NCI-H2196 (cell line): ENCODE measurements around the gene DCLK1.

ENCODE experiments used
- DNase-seq: peaks from one replicate; lab custom pipeline; 2025; ENCODE audit not compliant: unreplicated experiment; lab: John Stamatoyannopoulos, UW

Gene DCLK1

DNA sequence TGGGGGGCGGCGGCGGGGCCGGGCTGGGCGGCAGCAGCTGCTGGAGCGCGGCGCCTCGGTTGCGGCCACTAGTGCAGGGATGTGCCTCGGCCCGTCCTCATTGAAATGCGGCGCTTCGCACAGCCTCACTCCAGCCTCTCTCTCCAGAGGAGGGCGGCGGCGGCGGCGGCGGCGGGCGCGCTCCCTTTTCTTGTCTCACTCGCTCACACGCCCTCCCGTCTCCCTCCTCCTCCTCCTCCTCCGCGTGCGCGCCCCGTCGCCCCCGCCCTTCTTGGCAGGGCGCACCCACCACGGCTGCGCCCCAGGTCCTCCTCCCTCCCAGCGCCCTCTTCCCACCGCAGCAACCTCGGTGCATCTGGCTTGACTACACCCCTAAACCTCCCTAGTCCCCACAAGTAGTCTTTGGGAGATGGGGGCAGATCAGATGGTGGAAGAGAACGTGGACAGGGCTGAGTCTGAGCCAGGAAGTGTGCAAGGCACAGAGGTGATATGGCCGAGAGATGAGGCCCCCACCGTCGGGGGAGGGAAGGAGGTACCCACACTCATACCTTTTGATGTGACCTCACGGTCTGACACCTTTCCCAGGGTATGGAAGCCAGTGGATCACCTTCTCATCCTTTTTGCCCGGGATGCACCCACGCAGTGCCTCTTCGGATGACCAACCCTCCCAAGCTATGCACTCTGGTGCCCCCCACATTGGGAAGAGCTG, at the start of gene DCLK1:
TSS of gene DCLK1 (minus strand) at position 161 of the 709 bp plus-strand sequence.
- peak; percentile 19 for DNase-seq

GRCh38 chr13:36175621-36176020, 44.4 kb upstream of the DCLK1 start:
- DNase-seq, result no peak

DNA sequence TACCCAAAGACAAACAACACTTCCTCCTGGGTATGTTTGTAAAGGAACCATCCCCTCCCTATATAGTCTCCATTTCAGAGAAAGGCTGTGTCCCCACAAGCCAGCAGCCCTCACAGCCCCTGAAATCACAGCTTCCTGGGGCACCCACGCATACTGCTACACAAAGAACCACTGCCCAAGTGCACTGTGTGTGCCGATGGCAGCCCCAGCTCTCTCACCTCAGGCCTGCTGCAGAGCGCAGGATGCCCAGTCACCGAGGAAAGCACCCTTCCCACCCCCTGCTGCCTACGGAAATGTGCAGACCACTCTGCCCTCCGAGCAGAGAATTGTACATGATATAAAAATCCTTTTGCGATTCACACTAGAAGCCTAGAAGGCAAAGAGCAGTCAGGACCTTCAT, 43.7 kb upstream of the DCLK1 start:
- DNase-seq, result no peak

DNA sequence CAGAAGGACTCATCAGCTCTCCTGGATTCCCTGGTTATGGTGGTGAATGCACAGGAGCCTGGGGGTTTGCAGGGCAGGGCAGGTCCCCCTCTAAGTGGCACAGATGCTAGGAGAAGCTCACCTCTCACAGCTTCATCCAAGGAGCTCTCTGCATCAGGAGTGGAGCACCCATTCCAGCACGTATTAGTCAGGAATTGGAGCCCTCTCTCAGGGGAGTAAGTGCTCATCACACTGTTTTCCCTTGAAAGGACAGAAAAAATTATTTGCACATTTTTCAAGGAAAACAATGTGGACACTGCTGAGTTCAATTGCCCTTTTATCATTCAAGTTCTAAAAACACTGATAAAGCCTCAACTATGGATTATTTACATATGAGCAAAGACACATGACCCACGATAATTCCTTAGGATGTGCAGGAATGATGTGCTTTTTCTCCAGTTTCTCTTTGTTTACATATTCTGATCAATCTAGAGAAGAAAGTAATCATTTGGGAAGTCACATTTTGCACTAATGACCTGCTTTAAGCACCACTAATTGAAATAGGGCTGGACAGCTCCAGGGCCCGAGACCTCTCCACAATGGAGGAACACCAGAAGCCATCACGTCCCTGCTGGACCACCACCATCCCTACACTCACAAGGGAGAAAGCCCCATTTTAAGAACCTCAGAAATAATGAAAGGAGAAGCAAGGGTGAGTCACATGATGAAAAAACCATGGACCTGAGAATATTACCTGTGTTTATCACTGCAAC, 42.6 kb upstream of the DCLK1 start:
- no peak for DNase-seq

GRCh38 chr13:36166046-36166445, 34.9 kb upstream of the DCLK1 start:
- no peak for DNase-seq

DNA sequence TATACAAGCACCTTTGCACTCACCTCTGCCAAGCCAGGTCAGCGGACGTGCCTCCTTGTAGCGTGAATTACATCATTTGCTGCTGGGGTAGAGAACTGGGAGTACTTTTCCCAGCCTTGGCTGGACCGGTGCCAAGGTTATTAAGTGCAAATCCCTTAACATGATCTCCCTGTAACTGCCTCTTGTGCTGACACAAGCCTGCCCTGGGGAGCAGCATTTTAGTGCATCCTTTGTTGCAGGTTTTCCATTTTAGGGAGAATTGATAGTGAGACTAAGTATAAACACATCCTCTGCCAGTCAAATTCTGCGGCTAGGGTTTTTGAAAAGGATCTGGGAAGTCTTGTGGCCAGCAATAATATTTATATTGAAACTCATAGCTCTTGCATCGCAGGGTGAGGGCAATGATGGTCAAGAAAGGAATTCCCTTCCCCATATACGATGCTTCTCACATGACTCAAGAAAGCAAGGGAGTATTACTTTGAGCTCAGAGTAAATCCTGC, 32.7 kb upstream of the DCLK1 start:
- peak; percentile 87 for DNase-seq

DNA sequence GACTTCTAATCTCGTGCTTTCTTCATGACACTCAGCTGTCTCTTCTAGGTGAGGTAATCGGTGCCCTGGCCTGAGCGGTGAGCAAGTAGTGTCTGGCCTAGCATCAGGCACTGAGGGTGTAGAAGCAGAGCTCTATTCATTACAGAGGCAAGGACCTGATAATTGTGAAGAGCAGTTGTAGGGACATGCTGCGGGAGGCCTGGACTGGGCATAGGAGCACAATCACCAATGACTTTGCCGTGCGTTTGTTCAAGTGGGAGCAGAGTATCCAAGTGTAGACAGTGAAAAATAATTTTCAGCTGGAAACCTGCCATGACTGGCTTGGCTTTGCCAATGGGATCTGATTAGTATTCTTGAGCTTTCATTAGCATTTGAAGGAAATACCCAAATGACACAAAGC, 32.1 kb upstream of the DCLK1 start:
- peak; percentile 51 for DNase-seq

DNA sequence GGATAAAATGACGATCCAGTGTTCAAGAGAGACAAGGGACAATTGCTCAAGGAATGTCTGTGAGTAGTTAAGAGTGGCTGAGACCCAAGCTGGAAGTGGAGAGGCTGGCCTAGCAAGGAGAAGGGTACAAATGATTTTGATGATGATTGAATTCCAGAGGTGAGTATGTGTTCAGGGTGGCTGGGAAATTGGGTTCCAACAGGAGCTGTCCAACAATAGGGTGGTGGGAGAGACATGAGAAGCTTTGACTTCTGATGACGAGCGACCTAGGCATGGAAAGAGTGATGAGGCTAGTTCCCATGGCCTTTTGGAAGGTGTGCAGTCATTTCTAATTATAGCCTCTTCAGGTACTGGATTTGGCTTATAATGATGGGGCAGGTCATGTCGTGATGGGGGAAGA, 29.1 kb upstream of the DCLK1 start:
- no peak for DNase-seq

DNA sequence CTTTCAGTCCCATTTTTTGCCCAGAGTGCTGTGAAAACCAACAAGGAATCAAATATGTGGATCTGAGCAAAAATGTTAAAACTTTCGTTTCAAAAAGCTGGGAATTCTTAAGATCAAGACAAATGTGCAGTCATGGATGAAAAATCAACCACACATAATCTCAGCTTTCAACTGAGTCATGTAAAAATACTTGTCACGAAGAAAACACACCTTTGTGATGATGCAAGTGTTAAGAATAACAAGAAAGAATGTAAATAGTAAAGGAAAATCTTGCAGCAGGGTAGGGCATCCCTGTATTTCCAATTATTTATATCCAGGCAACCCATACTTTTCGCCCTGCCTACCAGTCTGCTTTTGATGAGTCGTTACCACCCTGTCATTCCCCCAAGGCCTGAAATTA, 27.4 kb upstream of the DCLK1 start:
- no peak for DNase-seq

- no peak for DNase-seq
Observed at GRCh38 chr13:36157480-36157879, 26.3 kb upstream of the DCLK1 start.

GRCh38 chr13:36154567-36155291, 23.5 kb upstream of the DCLK1 start:
- no peak for DNase-seq

DNA sequence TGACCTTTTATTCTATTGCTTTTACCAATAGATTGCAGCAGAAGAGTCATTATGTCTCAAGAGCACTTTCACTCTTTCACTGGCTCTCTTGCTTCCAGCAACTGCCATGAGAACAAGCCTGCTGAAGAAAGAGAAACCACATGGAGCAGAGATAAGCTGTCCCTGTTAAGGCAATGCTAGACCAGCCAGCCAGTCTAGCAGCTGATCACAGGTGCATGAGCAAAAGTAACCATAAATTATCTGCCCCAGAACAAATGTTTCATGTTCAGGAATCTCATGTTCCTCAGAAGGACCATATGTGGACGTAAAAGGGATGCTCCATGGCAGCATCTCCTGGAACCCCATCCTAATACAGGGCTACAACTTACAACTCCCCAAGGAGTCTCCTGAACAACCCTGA, 20.4 kb upstream of the DCLK1 start:
- DNase-seq, result no peak

GRCh38 chr13:36148446-36148845, 17.3 kb upstream of the DCLK1 start:
- no peak for DNase-seq

GRCh38 chr13:36147330-36147729, 16.1 kb upstream of the DCLK1 start:
- no peak for DNase-seq

- no peak for DNase-seq
Observed at GRCh38 chr13:36146511-36147269, 15.5 kb upstream of the DCLK1 start.

DNA sequence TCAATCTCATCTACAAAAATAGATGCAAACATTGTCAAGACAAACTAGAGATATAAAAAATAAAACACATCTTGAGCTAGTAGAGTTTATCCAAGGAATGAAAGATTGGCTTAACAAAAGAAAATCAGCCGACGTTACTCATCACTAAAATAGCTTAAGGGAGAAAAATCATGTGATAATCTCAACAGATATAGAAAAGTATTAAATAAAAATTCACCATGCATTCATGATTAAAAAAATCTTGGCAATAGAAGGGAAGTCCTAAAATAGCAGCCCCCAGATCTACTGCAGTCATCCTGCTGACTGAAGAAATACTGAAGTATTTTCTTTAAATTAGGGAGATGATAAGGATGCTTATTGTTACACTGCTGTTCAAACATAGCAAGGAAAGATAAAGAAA, 12.6 kb upstream of the DCLK1 start:
- DNase-seq, result no peak

DNA sequence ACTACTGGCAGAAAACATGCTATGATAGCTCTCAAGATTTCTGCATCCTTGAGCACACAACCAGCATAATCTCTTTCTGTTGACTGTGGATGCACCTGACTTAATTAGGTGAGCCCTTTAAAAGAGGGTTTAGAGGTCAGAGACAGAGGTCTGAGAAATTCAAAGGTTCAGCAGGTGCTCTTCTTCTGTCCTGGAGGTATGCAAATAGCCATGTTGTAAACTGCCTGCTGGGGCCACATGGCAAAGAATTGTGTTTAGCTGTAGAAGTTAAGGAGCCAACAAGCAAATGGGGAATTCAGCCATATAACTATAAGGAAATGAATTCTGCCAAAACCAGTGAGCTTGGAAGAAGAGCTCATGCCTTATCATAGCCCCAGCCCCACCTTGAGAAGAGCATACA, 11.6 kb upstream of the DCLK1 start:
- no peak for DNase-seq

- DNase-seq, result no peak
Observed at GRCh38 chr13:36135876-36136275, 4.7 kb upstream of the DCLK1 start.

GRCh38 chr13:36134632-36135031, 3.5 kb upstream of the DCLK1 start:
- no peak for DNase-seq

DNA sequence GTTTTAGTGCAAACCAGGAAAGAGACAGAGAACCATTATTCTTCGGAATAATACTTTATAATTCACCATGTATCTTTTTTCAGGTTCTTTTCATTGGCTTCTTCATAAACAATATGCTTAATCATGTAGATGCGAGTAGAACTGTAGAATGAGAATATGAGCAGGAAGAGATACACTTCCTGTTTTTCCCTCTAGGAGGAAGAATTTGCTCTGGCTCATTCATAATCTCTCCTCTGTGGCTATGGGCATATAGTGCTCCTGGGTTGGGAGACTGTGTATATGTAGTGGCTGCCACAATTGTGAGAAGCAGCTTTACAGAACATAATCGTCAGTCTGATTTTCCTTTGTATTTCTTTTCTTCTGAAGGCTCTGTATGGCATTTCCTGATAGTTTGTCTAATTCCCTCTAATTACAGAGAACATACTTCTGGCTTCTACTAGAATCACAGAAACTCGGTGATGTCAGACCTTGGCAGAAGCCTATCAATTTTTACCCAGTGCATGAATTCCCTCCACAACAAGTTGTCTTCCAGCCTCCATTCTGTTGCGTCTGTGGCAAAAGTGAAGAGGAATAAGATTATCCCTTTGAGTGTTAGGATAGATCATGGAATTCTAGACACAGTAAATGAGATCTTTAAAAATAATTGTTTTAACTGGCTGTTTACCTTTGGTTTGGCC, 2.9 kb upstream of the DCLK1 start:
- no peak for DNase-seq

GRCh38 chr13:36132376-36132775, 1.2 kb upstream of the DCLK1 start:
- DNase-seq, result no peak
